Dermis blood vessel endothelial cell (primary cell): ENCODE results near the gene SUN1. TPM values are rescaled to one million over a fixed set of nuclear protein-coding genes. Genes with fewer than 3 reads are reported as not detected.
"Not testable (repeated sequence)": the region's sequence is repeated elsewhere in the genome, so short reads cannot be mapped to it uniquely, and the experiment has no call there.

ENCODE experiments used
- DNase-seq: peaks from one replicate; pipeline ENCODE4 v3.0.0; 2010
- total RNA-seq: library from RNA; depleted of rRNA; stranded (reverse); fragments of >200 nt; gene quantifications from 2 replicates; pipeline ENCODE4 v1.2.3, GENCODE V29; 2014

SUN1 gene
- total RNA-seq, 1 donor from 2014 or later: 287 TPM

GRCh38 chr7:922334-923107 lies 90.2 kb downstream of the SUN1 start:
- no peak for DNase-seq

- DNase-seq: no peak
Observed at GRCh38 chr7:923108-924041, 91.1 kb downstream of the SUN1 start.

DNA sequence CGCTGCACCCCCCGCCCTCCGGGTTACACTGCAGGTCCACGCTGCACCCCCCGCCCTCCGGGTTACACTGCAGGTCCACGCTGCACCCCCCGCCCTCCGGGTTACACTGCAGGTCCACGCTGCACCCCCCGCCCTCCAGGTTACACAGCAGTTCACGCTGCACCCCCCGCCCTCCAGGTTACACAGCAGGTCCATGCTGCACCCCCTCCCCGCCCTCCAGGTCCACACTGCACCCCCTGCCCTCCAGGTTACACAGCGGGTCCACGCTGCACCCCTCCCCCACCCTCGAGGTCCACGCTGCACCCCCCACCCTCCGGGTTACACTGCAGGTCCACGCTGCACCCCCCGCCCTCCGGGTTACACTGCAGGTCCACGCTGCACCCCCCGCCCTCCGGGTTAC lies 91.8 kb downstream of the SUN1 start:
- DNase-seq: not testable (repeated sequence)

Other genes with a start within 250 kb of the SUN1 start
- gene DNAAF5, start 105.8 kb upstream of the SUN1 start, total RNA-seq: 19.2 and 40.7 TPM in 2 replicates
- gene PRKAR1B, start 105.2 kb upstream of the SUN1 start, total RNA-seq: 77.9 and 82.4 TPM in 2 replicates
- gene GET4, start 44.1 kb downstream of the SUN1 start, total RNA-seq: 35.4 and 45.0 TPM in 2 replicates
- gene ADAP1, start 122.2 kb downstream of the SUN1 start, total RNA-seq: 1.7 and 2.9 TPM in 2 replicates
- gene COX19, start 143.1 kb downstream of the SUN1 start, total RNA-seq: 7.2 and 12.4 TPM in 2 replicates
- gene CYP2W1, start 150.7 kb downstream of the SUN1 start, total RNA-seq: not detected in 2 replicates
- gene GPR146, start 212.1 kb downstream of the SUN1 start, total RNA-seq: 64.5 and 69.9 TPM in 2 replicates